Breast epithelium (tissue), 4 donors: ENCODE results near the gene C10orf105. TPM values are rescaled to one million over a fixed set of nuclear protein-coding genes. Genes with fewer than 3 reads are reported as not detected.

Experiments
- DNase-seq, 2 donors: peaks; one replicate each; pipeline ENCODE4 v3.0.0-alpha.2; 2019; ENCODE audit warnings: low spot score in 2 of 2
- H3K27ac ChIP-seq, 2 donors: fragments of 200-600 bp; sonication (generic) in 1 of 2; one replicate each; pipeline ENCODE4 v1.5.1; 2016 to 2019; ENCODE audit warnings: mild to moderate bottlenecking in 1 of 2
- H3K27me3 ChIP-seq, 2 donors: fragments of 200-600 bp; sonication (generic) in 1 of 2; one replicate each; pipeline versions ENCODE4 v1.5.1 to v1.6.0; 2017 to 2019; ENCODE audit warnings: control low read depth in 1 of 2, mild to moderate bottlenecking in 1 of 2
- H3K36me3 ChIP-seq: fragments of 200-600 bp; one replicate; pipeline ENCODE4 v1.5.1; 2019
- H3K4me1 ChIP-seq, 2 donors: fragments of 200-600 bp; sonication (generic); one replicate each; pipeline ENCODE4 v1.5.1; 2016 to 2019; ENCODE audit warnings: control low read depth in 1 of 2
- H3K4me3 ChIP-seq, 3 donors: fragments of 200-600 bp; sonication (generic); 1 replicate in 2 of 3; 2 replicates in 1 of 3; pipeline ENCODE4 v1.5.1; 2016 to 2019; ENCODE audit warnings: mild to moderate bottlenecking in 3 of 3, moderate library complexity in 2 of 3
- H3K9me3 ChIP-seq, 2 donors: fragments of 200-600 bp; sonication (generic) in 1 of 2; one replicate each; pipeline ENCODE4 v1.5.1; 2016 to 2019; ENCODE audit warnings: control low read depth in 1 of 2
- POLR2A ChIP-seq: fragments of 450-650 bp; IDR thresholded peaks from one replicate; pipeline ENCODE4 v1.6.1; 2016; ENCODE audit warnings: antibody characterized with exemption, mild to moderate bottlenecking, moderate library complexity
- POLR2AphosphoS5 ChIP-seq, 3 donors: sonication (generic); formaldehyde crosslinking; IDR thresholded peaks; one replicate each; pipeline ENCODE4 v1.6.1; 2017; ENCODE audit warnings: antibody characterized with exemption in 3 of 3
- intact Hi-C: fragments of 100-400 bp; cut with DNase I; formaldehyde crosslinking; loops from one replicate; pipeline ENCODE4 v1.15.1; 2023; ENCODE audit warnings: low total_unique reads
- total RNA-seq, 3 donors: library from RNA; depleted of rRNA; stranded (reverse); fragments of >200 nt; gene quantifications; one replicate each; pipeline ENCODE4 v1.1.0, GENCODE V29; 2016
- TF ChIP-seq, protein P1 (sequence below), 3 donors: fragments of 450-650 bp; IDR thresholded peaks; one replicate each; pipeline ENCODE4 v1.5.1; 2016 to 2017; ENCODE audit warnings: antibody characterized with exemption in 3 of 3, mild to moderate bottlenecking in 3 of 3, moderate library complexity in 3 of 3

C10orf105 gene
- total RNA-seq, 3 donors from 2014 or later = under 0.01 to 0.29 TPM; not detected in 1

DNA sequence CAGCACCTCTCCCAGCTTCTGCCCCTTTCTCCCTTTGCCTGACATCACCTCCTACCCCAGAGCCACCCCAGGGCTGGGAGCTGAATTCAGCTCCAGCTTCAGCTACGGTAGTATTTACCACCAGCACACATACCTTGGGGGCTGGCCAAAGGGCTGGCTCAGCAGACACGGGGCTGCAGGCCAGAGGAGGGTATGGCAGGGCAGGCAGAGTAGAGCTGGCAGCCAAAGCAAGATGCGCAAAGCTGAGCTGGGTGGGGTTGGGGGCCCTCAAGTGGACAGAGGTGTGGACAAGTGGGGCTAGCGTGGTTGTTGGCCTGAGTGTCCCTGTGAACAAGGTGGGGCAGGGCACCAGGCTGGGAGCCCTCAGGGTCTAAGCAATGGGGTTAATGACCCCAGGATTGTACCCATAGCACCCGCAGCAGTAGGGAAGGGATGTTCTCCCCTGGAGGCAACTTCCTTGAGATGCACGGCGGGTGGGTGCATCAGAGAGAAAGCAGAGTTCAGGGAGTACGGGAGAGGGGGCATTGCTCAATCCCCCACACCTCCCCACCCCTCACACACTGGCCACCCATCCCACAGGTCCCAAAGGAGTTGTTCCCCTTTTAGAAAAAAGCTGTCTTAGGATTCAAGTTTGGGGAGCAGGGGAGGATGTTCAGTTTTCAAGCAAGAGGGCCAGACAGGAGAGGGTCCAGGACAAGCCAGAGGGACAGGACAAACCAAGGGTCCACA lies 45.8 kb upstream of the C10orf105 start:
- intact Hi-C loops = no loop called here
- no peak overlapping the region for H3K4me3 ChIP-seq

DNA sequence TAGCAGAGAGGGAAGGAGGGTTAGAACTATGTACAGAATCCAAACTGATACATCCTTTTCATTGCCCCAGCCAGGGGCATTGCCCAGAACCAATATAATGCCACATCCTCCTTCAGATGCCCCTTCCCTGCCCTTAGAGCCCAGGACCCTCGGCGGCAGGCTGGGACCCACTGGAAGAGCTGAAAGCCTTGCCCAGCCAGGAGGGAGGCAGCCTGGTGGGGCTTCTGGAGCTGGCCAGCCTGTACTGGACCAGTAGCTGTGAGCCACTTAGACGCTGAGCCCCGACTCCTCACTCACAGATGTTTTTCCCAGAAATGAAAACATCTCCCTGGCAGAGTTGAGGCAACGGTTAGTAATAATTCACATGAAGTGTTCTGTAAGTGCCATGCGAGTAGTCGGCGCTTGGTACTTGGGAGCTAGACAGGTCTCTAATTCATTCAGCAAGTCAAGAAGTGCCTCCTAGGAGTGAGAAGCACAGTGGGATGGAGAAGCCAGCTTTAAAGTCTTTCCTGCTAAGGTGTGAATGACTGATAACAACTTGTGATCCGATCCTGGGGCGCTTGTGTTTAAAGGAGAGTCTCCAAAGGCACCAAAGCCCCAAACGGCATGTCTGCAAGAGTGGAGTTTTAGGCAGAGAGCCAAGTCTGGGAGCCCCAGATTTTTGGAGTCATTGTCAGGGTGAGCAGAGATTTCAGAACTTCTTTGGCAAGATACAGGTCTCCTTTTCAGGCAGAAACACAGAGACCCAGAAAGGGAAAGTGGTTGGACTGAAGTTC lies 44.0 kb upstream of the C10orf105 start:
- peak overlapping the region in 1 of 2 donors; percentile 94 for H3K27ac ChIP-seq
- DNase-seq = no peak
- H3K36me3 ChIP-seq = no peaks in the 10 kb centered on the region
- intact Hi-C loops = no loop called here
- H3K4me1 ChIP-seq = peaks cover 7 to 23% of the 10 kb centered on the region in 2 donors
- H3K4me3 ChIP-seq = peak overlapping the region in 1 of 3 donors; percentile 6
- no peak for TF ChIP-seq POLR2AphosphoS5 (IDR thresholded peaks at IDR 0.05)
- TF ChIP-seq POLR2A = no peak
- TF ChIP-seq, protein P1, sequence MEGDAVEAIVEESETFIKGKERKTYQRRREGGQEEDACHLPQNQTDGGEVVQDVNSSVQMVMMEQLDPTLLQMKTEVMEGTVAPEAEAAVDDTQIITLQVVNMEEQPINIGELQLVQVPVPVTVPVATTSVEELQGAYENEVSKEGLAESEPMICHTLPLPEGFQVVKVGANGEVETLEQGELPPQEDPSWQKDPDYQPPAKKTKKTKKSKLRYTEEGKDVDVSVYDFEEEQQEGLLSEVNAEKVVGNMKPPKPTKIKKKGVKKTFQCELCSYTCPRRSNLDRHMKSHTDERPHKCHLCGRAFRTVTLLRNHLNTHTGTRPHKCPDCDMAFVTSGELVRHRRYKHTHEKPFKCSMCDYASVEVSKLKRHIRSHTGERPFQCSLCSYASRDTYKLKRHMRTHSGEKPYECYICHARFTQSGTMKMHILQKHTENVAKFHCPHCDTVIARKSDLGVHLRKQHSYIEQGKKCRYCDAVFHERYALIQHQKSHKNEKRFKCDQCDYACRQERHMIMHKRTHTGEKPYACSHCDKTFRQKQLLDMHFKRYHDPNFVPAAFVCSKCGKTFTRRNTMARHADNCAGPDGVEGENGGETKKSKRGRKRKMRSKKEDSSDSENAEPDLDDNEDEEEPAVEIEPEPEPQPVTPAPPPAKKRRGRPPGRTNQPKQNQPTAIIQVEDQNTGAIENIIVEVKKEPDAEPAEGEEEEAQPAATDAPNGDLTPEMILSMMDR (IDR thresholded peaks at IDR 0.05) = no peak
- no peaks in the 10 kb centered on the region for H3K27me3 ChIP-seq
- H3K9me3 ChIP-seq = no peaks in the 10 kb centered on the region

More for the DNA sequence above, 45.8 kb upstream of the C10orf105 start:
- Histone ChIP-seq H3K27me3 (no peaks in the 10 kb centered on the region), H3K27ac (peak overlapping the region; percentile 82 to 94), H3K4me1 (peaks cover 7 to 23% of the 10 kb centered on the region in 2 donors), H3K9me3 (no peaks in the 10 kb centered on the region), H3K36me3 (no peaks in the 10 kb centered on the region)
- TF ChIP-seq POLR2AphosphoS5 (IDR thresholded peaks at IDR 0.05) (no peak), POLR2A (no peak)
- TF ChIP-seq, protein P1 (IDR thresholded peaks at IDR 0.05) = no peak
- no peak for DNase-seq

DNA sequence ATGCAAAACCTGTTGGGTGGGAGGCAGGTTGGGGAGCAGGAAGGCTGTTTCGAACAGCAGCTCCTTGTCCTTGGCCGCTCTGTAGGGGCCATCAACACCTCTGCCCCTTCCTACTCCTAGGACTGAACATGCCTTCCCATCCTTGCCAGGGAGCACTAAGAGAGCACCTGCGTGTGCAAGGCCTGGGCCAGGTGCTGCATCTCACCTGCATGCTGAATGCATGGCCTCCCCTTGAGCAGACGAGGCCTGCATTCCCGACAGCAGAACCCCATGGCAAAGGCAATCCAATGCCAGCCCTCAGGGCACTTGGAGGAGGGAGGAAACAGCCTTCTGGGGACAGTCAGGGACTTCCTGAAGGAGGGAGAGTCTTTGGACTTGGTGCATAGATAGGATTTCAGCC lies 42.7 kb upstream of the C10orf105 start:
- no peak for DNase-seq
- Histone ChIP-seq H3K9me3 (no peaks in the 10 kb centered on the region), H3K27ac (peak overlapping the region in 1 of 2 donors; percentile 32), H3K36me3 (no peaks in the 10 kb centered on the region), H3K4me1 (peaks cover 3 to 16% of the 10 kb centered on the region in 2 donors), H3K27me3 (no peaks in the 10 kb centered on the region), H3K4me3 (no peak overlapping the region)
- TF ChIP-seq POLR2AphosphoS5 (IDR thresholded peaks at IDR 0.05) (no peak), POLR2A (no peak)
- TF ChIP-seq, protein P1 (IDR thresholded peaks at IDR 0.05) = no peak
- intact Hi-C loops = no loop called here

DNA sequence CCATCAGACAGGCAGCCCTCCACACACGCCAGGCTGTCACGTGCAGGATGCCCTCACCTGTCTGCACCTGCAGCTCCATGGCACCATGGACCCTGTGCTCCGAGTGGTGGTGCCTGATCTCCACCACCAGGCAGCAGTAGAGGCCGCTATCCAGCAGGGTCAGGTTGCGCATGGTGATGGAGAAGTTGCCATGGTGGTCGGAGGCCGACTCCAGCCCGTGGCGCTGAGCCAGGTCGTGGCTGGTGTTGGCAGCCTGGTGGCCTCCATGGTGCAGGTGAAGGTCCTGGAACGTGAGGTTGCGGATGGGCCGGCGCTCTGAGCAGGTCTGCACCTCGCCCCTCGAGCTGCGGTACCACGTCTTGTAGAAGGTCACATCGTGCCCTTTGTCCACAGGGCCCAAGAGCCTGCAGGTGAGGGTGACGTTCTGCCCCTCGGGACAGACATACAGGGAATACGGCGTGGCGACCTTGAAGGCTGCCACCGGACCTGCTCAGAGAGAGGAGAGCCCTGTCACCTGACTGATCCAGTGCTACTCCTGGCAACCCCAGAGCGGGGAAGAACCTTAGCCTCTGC lies 42.0 kb upstream of the C10orf105 start:
- Histone ChIP-seq H3K27me3 (no peaks in the 10 kb centered on the region), H3K4me3 (no peak overlapping the region), H3K27ac (peak overlapping the region in 1 of 2 donors; percentile 32), H3K4me1 (peaks cover 3 to 15% of the 10 kb centered on the region in 2 donors), H3K36me3 (no peaks in the 10 kb centered on the region), H3K9me3 (no peaks in the 10 kb centered on the region)
- DNase-seq = no peak
- TF ChIP-seq POLR2AphosphoS5 (IDR thresholded peaks at IDR 0.05) (no peak), POLR2A (no peak)
- intact Hi-C loops = no loop called here

DNA sequence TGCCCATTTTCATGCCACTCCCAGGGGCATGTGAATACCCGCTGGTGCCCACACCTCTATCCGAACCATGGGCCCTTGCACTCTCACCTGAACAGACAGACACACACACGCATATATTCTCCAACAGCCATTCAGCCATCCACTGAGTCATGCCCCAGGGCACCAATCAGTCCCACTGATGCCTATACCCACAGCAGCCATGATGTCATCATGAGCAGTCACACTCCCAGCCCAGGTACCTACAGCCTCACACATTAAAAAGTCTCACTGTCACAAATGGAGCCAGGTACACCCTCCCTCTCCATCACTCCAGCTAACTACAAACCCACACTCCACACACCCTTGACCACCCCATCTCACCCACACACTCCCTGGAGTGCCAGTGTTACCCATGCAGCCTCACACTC lies 41.5 kb upstream of the C10orf105 start:
- Histone ChIP-seq H3K36me3 (no peaks in the 10 kb centered on the region), H3K9me3 (no peaks in the 10 kb centered on the region), H3K27ac (peak overlapping the region in 1 of 2 donors; percentile 32), H3K27me3 (no peaks in the 10 kb centered on the region), H3K4me1 (peaks cover 6 to 12% of the 10 kb centered on the region in 2 donors), H3K4me3 (no peak overlapping the region)
- DNase-seq = no peak
- intact Hi-C loops = no loop called here
- TF ChIP-seq POLR2A = no peak
- TF ChIP-seq POLR2AphosphoS5 (IDR thresholded peaks at IDR 0.05) = no peak
- TF ChIP-seq, protein P1 (IDR thresholded peaks at IDR 0.05) = no peak
